GM21515 (cell line): ENCODE results near the gene AMOTL1.
"Not testable (repeated sequence)": the region's sequence is repeated elsewhere in the genome, so short reads cannot be mapped to it uniquely, and the experiment has no call there.

Experiments
- ATAC-seq: cut with Tn5 transposase; IDR thresholded peaks from one replicate; pipeline ENCODE4 v1.9.1; 2021; ENCODE audit not compliant: unreplicated experiment

AMOTL1 gene

GRCh38 chr11:94791216-94791889, 23.2 kb downstream of the AMOTL1 start:
- ATAC-seq: no peak

- not testable (repeated sequence) for ATAC-seq
Observed at GRCh38 chr11:94791942-94792341, 23.8 kb downstream of the AMOTL1 start.

- no peak for ATAC-seq
Observed at GRCh38 chr11:94792451-94792850, 24.3 kb downstream of the AMOTL1 start.

GRCh38 chr11:94793002-94793401, 24.8 kb downstream of the AMOTL1 start:
- ATAC-seq: no peak

- no peak for ATAC-seq
Observed at GRCh38 chr11:94793822-94794221, 25.7 kb downstream of the AMOTL1 start.

GRCh38 chr11:94794287-94795168, 26.4 kb downstream of the AMOTL1 start:
- ATAC-seq: no peak

- ATAC-seq: no peak
Observed at GRCh38 chr11:94795476-94796189, 27.5 kb downstream of the AMOTL1 start.

GRCh38 chr11:94796190-94796580, 28.0 kb downstream of the AMOTL1 start:
- no peak for ATAC-seq

GRCh38 chr11:94796863-94797262, 28.7 kb downstream of the AMOTL1 start:
- ATAC-seq: no peak

GRCh38 chr11:94799726-94800125, 31.6 kb downstream of the AMOTL1 start:
- no peak for ATAC-seq

- no peak for ATAC-seq
Observed at GRCh38 chr11:94800414-94800813, 32.3 kb downstream of the AMOTL1 start.

GRCh38 chr11:94801866-94802460, 33.8 kb downstream of the AMOTL1 start:
- no peak for ATAC-seq

- ATAC-seq: no peak
Observed at GRCh38 chr11:94802501-94802900, 34.3 kb downstream of the AMOTL1 start.

- no peak for ATAC-seq
Observed at GRCh38 chr11:94803491-94803890, 35.3 kb downstream of the AMOTL1 start.

- no peak for ATAC-seq
Observed at GRCh38 chr11:94804874-94805273, 36.7 kb downstream of the AMOTL1 start.

GRCh38 chr11:94806014-94806413, 37.9 kb downstream of the AMOTL1 start:
- no peak for ATAC-seq

GRCh38 chr11:94806419-94806818, 38.3 kb downstream of the AMOTL1 start:
- ATAC-seq: no peak

GRCh38 chr11:94809251-94809650, 41.1 kb downstream of the AMOTL1 start:
- no peak for ATAC-seq

GRCh38 chr11:94812724-94813720, 44.9 kb downstream of the AMOTL1 start:
- ATAC-seq: not testable (repeated sequence)
